A673 (cell line): ENCODE results near the gene THY1. TPM values are rescaled to one million over a fixed set of nuclear protein-coding genes. Genes with fewer than 3 reads are reported as not detected.

Experiments
- BruUV-seq: library from RNA; stranded (reverse); fragments of 400-500 nt; replicated peaks from 2 replicates; lab custom pipeline; 2021; lab: Mats Ljungman, UMichigan
- CTCF ChIA-PET: fragments of 300-600 bp; sonication (Branson Sonifier 250); formaldehyde crosslinking; loops from one replicate; lab custom pipeline; 2022; ENCODE audit warnings: antibody characterized with exemption; lab: Charles Lee
- POLR2A ChIA-PET: fragments of 300-600 bp; sonication (Branson Sonifier 250); formaldehyde crosslinking; loops from one replicate; lab custom pipeline; 2022; ENCODE audit warnings: antibody characterized with exemption; ENCODE audit not compliant: low non-redundant PET; lab: Charles Lee
- DNase-seq: peaks from one replicate; pipeline ENCODE4 v3.0.0-alpha.2; 2015; ENCODE audit warnings: low spot score
- H3K27ac ChIP-seq: fragments of 200-600 bp; sonication (generic); 2 replicates; pipeline ENCODE4 v1.5.1; 2016; ENCODE audit warnings: mixed run types, low read depth, mild to moderate bottlenecking, mixed read lengths, antibody characterized with exemption, low read length; ENCODE audit not compliant: poor library complexity, severe bottlenecking
- H3K27me3 ChIP-seq: fragments of 200-600 bp; sonication (generic); replicated peaks from 2 replicates; pipeline ENCODE4 v1.6.1; 2017; ENCODE audit warnings: mixed run types, low read depth, mild to moderate bottlenecking, mixed read lengths, antibody characterized with exemption, low read length; ENCODE audit not compliant: insufficient read depth, poor library complexity
- H3K36me3 ChIP-seq: fragments of 200-600 bp; sonication (generic); 2 replicates; pipeline ENCODE4 v1.6.1; 2016; ENCODE audit warnings: mixed run types, mild to moderate bottlenecking, mixed read lengths, antibody characterized with exemption, low read length; ENCODE audit not compliant: insufficient read depth, poor library complexity, severe bottlenecking
- H3K4me1 ChIP-seq: fragments of 200-600 bp; sonication (generic); 2 replicates; pipeline ENCODE4 v1.6.1; 2017; ENCODE audit warnings: mixed run types, mild to moderate bottlenecking, mixed read lengths, antibody characterized with exemption, low read length; ENCODE audit not compliant: insufficient read depth, poor library complexity, severe bottlenecking
- H3K4me3 ChIP-seq: fragments of 200-600 bp; sonication (generic); 2 replicates; pipeline ENCODE4 v1.5.1; 2016; ENCODE audit warnings: low read depth, mixed run types, mild to moderate bottlenecking, mixed read lengths, low read length; ENCODE audit not compliant: poor library complexity, severe bottlenecking
- H3K9me3 ChIP-seq: fragments of 200-600 bp; sonication (generic); 2 replicates; pipeline ENCODE4 v1.6.1; 2016; ENCODE audit warnings: mixed run types, low read depth, mild to moderate bottlenecking, mixed read lengths, antibody characterized with exemption, low read length; ENCODE audit not compliant: poor library complexity, severe bottlenecking
- CTCF ChIP-seq: fragments of 300-800, 200-600 bp; sonication (generic); conservative IDR thresholded peaks from 2 replicates; pipeline ENCODE4 v1.5.1; 2017; ENCODE audit warnings: low read depth, mild to moderate bottlenecking, antibody characterized with exemption, low read length, moderate library complexity, mixed read lengths
- EZH2 ChIP-seq: fragments of 200-600 bp; sonication (generic); IDR thresholded peaks from 2 replicates; pipeline ENCODE4 v1.6.1; 2017; ENCODE audit warnings: borderline replicate concordance, low read depth, mild to moderate bottlenecking, mixed read lengths, antibody characterized with exemption, low read length; ENCODE audit not compliant: poor library complexity, severe bottlenecking
- intact Hi-C: fragments of 100-400 bp; cut with micrococcal nuclease; formaldehyde crosslinking; loops from one replicate; pipeline ENCODE4 v1.10.0; 2022; ENCODE audit not compliant: unreplicated experiment
- total RNA-seq: library from RNA; stranded (reverse); gene quantifications from 2 replicates; pipeline ENCODE4 v1.2.3, GENCODE V29; 2021

THY1 gene
- total RNA-seq, 1 experiment from 2014 or later, result 187 TPM

GRCh38 chr11:119424276-119424675, 1.3 kb upstream of the THY1 start:
- Histone ChIP-seq H3K4me1 (peaks cover 22% of the 10 kb centered on the region), H3K4me3 (no peak overlapping the region), H3K27me3 (no peaks in the 10 kb centered on the region), H3K36me3 (peaks cover 10% of the 10 kb centered on the region), H3K9me3 (no peaks in the 10 kb centered on the region), H3K27ac (no peak overlapping the region)
- CTCF ChIA-PET, result no interaction called here
- no TSS peak for BruUV-seq
- TF ChIP-seq CTCF, result no peak
- TF ChIP-seq EZH2, result no peak
- DNase-seq, result no peak
- intact Hi-C loops, result no loop called here
- POLR2A ChIA-PET, result no interaction called here

GRCh38 chr11:119423509-119424254, 710 bp upstream of the THY1 start:
- CTCF ChIA-PET, result interaction anchor here (1.0 kb wide), 1 partner anchor 49 kb away, joined by 3 read pairs; no protein-coding TSS in a partner anchor
- Histone ChIP-seq H3K36me3 (peaks cover 16% of the 10 kb centered on the region), H3K4me3 (peak overlapping the region; percentile 89), H3K4me1 (peaks cover 22% of the 10 kb centered on the region), H3K27me3 (no peaks in the 10 kb centered on the region), H3K27ac (peak overlapping the region; percentile 64), H3K9me3 (no peaks in the 10 kb centered on the region)
- no TSS peak for BruUV-seq
- intact Hi-C loops, result loop anchor here (2.0 kb wide), 1 partner anchor 51 kb away; no protein-coding TSS in a partner anchor
- TF ChIP-seq CTCF (no peak), EZH2 (no peak)
- POLR2A ChIA-PET, result no interaction called here
- DNase-seq, result peak; percentile 42

- intact Hi-C loops, result loop anchor here (2.0 kb wide), 1 partner anchor 53 kb away; no protein-coding TSS in a partner anchor
- TF ChIP-seq CTCF, result no peak
- TF ChIP-seq EZH2, result no peak
- H3K4me1 ChIP-seq, result peaks cover 24% of the 10 kb centered on the region
- no TSS peak for BruUV-seq
- H3K4me3 ChIP-seq, result peak overlapping the region; percentile 89
- DNase-seq, result peak; percentile 52
- H3K27ac ChIP-seq, result peak overlapping the region; percentile 64
- CTCF ChIA-PET, result interaction anchor here (0.6 to 1.8 kb wide), 4 partner anchors 19 to 69 kb away, joined by 4 to 8 read pairs (median 6); no protein-coding TSS in a partner anchor
- no peaks in the 10 kb centered on the region for H3K9me3 ChIP-seq
- POLR2A ChIA-PET, result interaction anchor here (0.6 kb wide), 2 partner anchors 482 to 644 kb away, joined by 4 to 7 read pairs; no protein-coding TSS in a partner anchor
- H3K27me3 ChIP-seq, result no peaks in the 10 kb centered on the region
- H3K36me3 ChIP-seq, result peaks cover 19% of the 10 kb centered on the region
Measured at GRCh38 chr11:119421941-119422808, 797 bp downstream of the THY1 start.
